Vagina (tissue), 2 donors: ENCODE measurements around the gene ABR. TPM values are rescaled to one million over a fixed set of nuclear protein-coding genes. Genes with fewer than 3 reads are reported as not detected.

ENCODE experiments used
- DNase-seq, 2 donors: peaks; one replicate each; pipeline ENCODE4 v3.0.0-alpha.2; 2017; ENCODE audit errors: extremely low spot score in 2 of 2
- H3K27ac ChIP-seq: fragments of 200-600 bp; sonication (generic); one replicate; pipeline ENCODE4 v1.5.1; 2019
- H3K27me3 ChIP-seq: fragments of 200-600 bp; sonication (generic); one replicate; pipeline ENCODE4 v1.5.1; 2019
- H3K36me3 ChIP-seq, 2 donors: fragments of 200-600 bp; sonication (generic); one replicate each; pipeline ENCODE4 v1.5.1; 2017 to 2019
- H3K4me1 ChIP-seq: fragments of 200-600 bp; sonication (generic); one replicate; pipeline ENCODE4 v1.5.1; 2019
- H3K4me3 ChIP-seq, 2 donors: fragments of 200-600 bp; sonication (generic); 1 replicate in 1 of 2; 2 replicates in 1 of 2; pipeline ENCODE4 v1.5.1; 2016 to 2019
- H3K9me3 ChIP-seq: fragments of 200-600 bp; sonication (generic); one replicate; pipeline ENCODE4 v1.5.1; 2019
- CTCF ChIP-seq, 3 experiments: fragments of 450-650 bp in 2 of 3; fragments of 200-600 bp in 1 of 3; sonication (generic) in 1 of 3; IDR thresholded peaks; one replicate each; pipeline ENCODE4 v1.5.1; 2017 to 2019; ENCODE audit warnings: antibody characterized with exemption in 3 of 3, mild to moderate bottlenecking in 2 of 3, moderate library complexity in 2 of 3
- POLR2A ChIP-seq, 2 donors: fragments of 450-650 bp; IDR thresholded peaks; one replicate each; pipeline ENCODE4 v1.6.1; 2017; ENCODE audit warnings: antibody characterized with exemption in 2 of 2, mild to moderate bottlenecking in 2 of 2, moderate library complexity in 2 of 2
- POLR2AphosphoS5 ChIP-seq, 2 donors: sonication (generic); formaldehyde crosslinking; IDR thresholded peaks; one replicate each; pipeline ENCODE4 v1.9.0; 2017; ENCODE audit warnings: antibody characterized with exemption in 2 of 2, mild to moderate bottlenecking in 2 of 2, low read depth in 1 of 2; ENCODE audit not compliant: insufficient read depth in 1 of 2
- intact Hi-C: fragments of 100-400 bp; cut with DNase I; formaldehyde crosslinking; loops from one replicate; pipeline ENCODE4 v1.15.1; 2023
- total RNA-seq: library from RNA; depleted of rRNA; stranded (reverse); fragments of >200 nt; gene quantifications from one replicate; pipeline ENCODE4 v1.2.3, GENCODE V29; 2016

Gene ABR
- total RNA-seq, 1 donor from 2014 or later: 90.8 TPM

GRCh38 chr17:1095090-1095852 is 84.5 kb downstream of the ABR start:
- peaks cover 0 to 19% of the 10 kb centered on the region in 2 donors for H3K36me3 ChIP-seq
- H3K4me3 ChIP-seq: no peak overlapping the region
- intact Hi-C loops: no loop called here

GRCh38 chr17:1094591-1094990 is 85.2 kb downstream of the ABR start:
- intact Hi-C loops: no loop called here
- Histone ChIP-seq H3K27me3 (no peaks in the 10 kb centered on the region), H3K9me3 (no peaks in the 10 kb centered on the region), H3K4me1 (peaks cover 48% of the 10 kb centered on the region), H3K4me3 (no peak overlapping the region), H3K36me3 (peaks cover 0 to 17% of the 10 kb centered on the region in 2 donors), H3K27ac (no peak overlapping the region)
- no peak for DNase-seq
- no peak for TF ChIP-seq POLR2AphosphoS5 (IDR thresholded peaks at IDR 0.05; ENCODE audit: insufficient read depth in 1 of 2, low read depth in 1 of 2)
- no peak for TF ChIP-seq POLR2A (IDR thresholded peaks at IDR 0.05)
- no peak for TF ChIP-seq CTCF (IDR thresholded peaks at IDR 0.05)

More at GRCh38 chr17:1095090-1095852, 84.5 kb downstream of the ABR start:
- DNase-seq: no peak
- Histone ChIP-seq H3K27ac (peak overlapping the region; percentile 30), H3K27me3 (no peaks in the 10 kb centered on the region), H3K4me1 (peaks cover 41% of the 10 kb centered on the region), H3K9me3 (no peaks in the 10 kb centered on the region)
- TF ChIP-seq POLR2A (IDR thresholded peaks at IDR 0.05) (no peak), POLR2AphosphoS5 (IDR thresholded peaks at IDR 0.05; ENCODE audit: insufficient read depth in 1 of 2, low read depth in 1 of 2) (no peak), CTCF (IDR thresholded peaks at IDR 0.05) (no peak)

- Histone ChIP-seq H3K4me1 (peaks cover 58% of the 10 kb centered on the region), H3K36me3 (peaks cover 0 to 15% of the 10 kb centered on the region in 2 donors), H3K4me3 (peak overlapping the region in 1 of 2 donors; percentile 35), H3K9me3 (no peaks in the 10 kb centered on the region), H3K27ac (peak overlapping the region; percentile 76), H3K27me3 (no peaks in the 10 kb centered on the region)
- TF ChIP-seq POLR2AphosphoS5 (IDR thresholded peaks at IDR 0.05; ENCODE audit: insufficient read depth in 1 of 2, low read depth in 1 of 2): peak; percentile 36 to 59
- TF ChIP-seq POLR2A (IDR thresholded peaks at IDR 0.05): no peak
- TF ChIP-seq CTCF (IDR thresholded peaks at IDR 0.05): no peak
- DNase-seq: no peak
- intact Hi-C loops: no loop called here
Measured at GRCh38 chr17:1091900-1092299, 87.9 kb downstream of the ABR start.

- DNase-seq: no peak
- Histone ChIP-seq H3K9me3 (no peaks in the 10 kb centered on the region), H3K4me1 (peaks cover 54% of the 10 kb centered on the region), H3K27me3 (no peaks in the 10 kb centered on the region), H3K4me3 (peak overlapping the region in 1 of 2 donors; percentile 35), H3K36me3 (peaks cover 0 to 15% of the 10 kb centered on the region in 2 donors), H3K27ac (peak overlapping the region; percentile 76)
- intact Hi-C loops: no loop called here
- no peak for TF ChIP-seq CTCF (IDR thresholded peaks at IDR 0.05)
- TF ChIP-seq POLR2AphosphoS5 (IDR thresholded peaks at IDR 0.05; ENCODE audit: insufficient read depth in 1 of 2, low read depth in 1 of 2): no peak
- no peak for TF ChIP-seq POLR2A (IDR thresholded peaks at IDR 0.05)
Measured at GRCh38 chr17:1091190-1091534, 88.6 kb downstream of the ABR start.
